ENCODE measurements around the gene SCN7A.
"Not testable (repeated sequence)": the region's sequence is repeated elsewhere in the genome, so short reads cannot be mapped to it uniquely, and the experiment has no call there.

The SCN7A gene

GRCh38 chr2:166361351-166362153, 132.5 kb downstream of the SCN7A start:
- H3K27me3 ChIP-seq (ENCODE audit: low read length): no peaks in the 10 kb centered on the region
- no peak for TF ChIP-seq EZH2phosphoT487 (conservative IDR thresholded peaks at IDR 0.05; ENCODE audit: low read length)
- H3K79me2 ChIP-seq (ENCODE audit: insufficient read depth, low read length): no peaks in the 10 kb centered on the region
- H3F3A ChIP-seq (ENCODE audit: insufficient read depth): no peaks in the 10 kb centered on the region
- H3K4me3 ChIP-seq (ENCODE audit: insufficient read depth, low read length, poor library complexity, severe bottlenecking): no peak overlapping the region
- no peak overlapping the region for H3K9ac ChIP-seq (ENCODE audit: low read length)
- H2AFZ ChIP-seq (ENCODE audit: low read depth, low read length, severe bottlenecking): no peak overlapping the region
- no peak overlapping the region for H3K27ac ChIP-seq (ENCODE audit: low read depth, low read length)
- no peaks in the 10 kb centered on the region for H3K9me3 ChIP-seq (ENCODE audit: insufficient read depth, low read length)
- H3K36me3 ChIP-seq (ENCODE audit: low read length): no peaks in the 10 kb centered on the region
- H3K4me2 ChIP-seq (ENCODE audit: low read depth, low read length, poor library complexity, severe bottlenecking): no peak overlapping the region
- no peaks in the 10 kb centered on the region for H3K9me2 ChIP-seq (replicated peaks; ENCODE audit: insufficient read depth, low read length)
- H4K20me1 ChIP-seq (ENCODE audit: low read depth, low read length): no peaks in the 10 kb centered on the region

- H2AFZ ChIP-seq (ENCODE audit: low read depth, low read length, severe bottlenecking): no peak overlapping the region
- no peak overlapping the region for H3K9ac ChIP-seq (ENCODE audit: low read length)
- H3K9me2 ChIP-seq (replicated peaks; ENCODE audit: insufficient read depth, low read length): no peaks in the 10 kb centered on the region
- TF ChIP-seq EZH2phosphoT487 (conservative IDR thresholded peaks at IDR 0.05; ENCODE audit: low read length): no peak
- TF ChIP-seq CTCF (IDR thresholded peaks at IDR 0.05; ENCODE audit: insufficient read depth, low read length, poor library complexity, severe bottlenecking): no peak
- no peaks in the 10 kb centered on the region for H4K20me1 ChIP-seq (ENCODE audit: low read depth, low read length)
- no peaks in the 10 kb centered on the region for H3K36me3 ChIP-seq (ENCODE audit: low read length)
- H3K27ac ChIP-seq (ENCODE audit: low read depth, low read length): no peak overlapping the region
- H3K27me3 ChIP-seq (ENCODE audit: low read length): no peaks in the 10 kb centered on the region
- H3K79me2 ChIP-seq (ENCODE audit: insufficient read depth, low read length): no peaks in the 10 kb centered on the region
- no peaks in the 10 kb centered on the region for H3F3A ChIP-seq (ENCODE audit: insufficient read depth)
- H3K9me3 ChIP-seq (ENCODE audit: insufficient read depth, low read length): no peaks in the 10 kb centered on the region
- no peak overlapping the region for H3K4me3 ChIP-seq (ENCODE audit: insufficient read depth, low read length, poor library complexity, severe bottlenecking)
- no peak overlapping the region for H3K4me2 ChIP-seq (ENCODE audit: low read depth, low read length, poor library complexity, severe bottlenecking)
Measured at GRCh38 chr2:166360906-166361305, 133.1 kb downstream of the SCN7A start.

DNA sequence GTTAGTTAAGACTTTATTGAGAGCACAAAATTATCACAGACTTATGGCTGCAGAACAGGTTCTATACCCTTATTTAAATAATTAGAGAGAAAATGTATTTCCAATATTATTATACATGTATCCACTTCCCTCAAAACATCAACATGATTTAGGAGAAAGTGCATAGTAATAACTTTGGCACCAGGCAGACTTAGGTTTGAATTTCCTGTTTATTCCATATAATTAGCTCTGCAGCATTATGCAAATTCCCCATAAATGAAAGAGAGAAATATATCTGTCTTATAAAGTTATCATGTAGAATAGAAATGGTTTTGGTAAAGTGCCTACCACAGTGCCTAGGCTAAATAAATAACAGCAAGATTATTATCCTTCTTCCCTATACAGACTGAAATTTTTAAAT, 133.6 kb downstream of the SCN7A start:
- Histone ChIP-seq H4K20me1 (ENCODE audit: low read depth, low read length) (no peaks in the 10 kb centered on the region), H3F3A (ENCODE audit: insufficient read depth) (no peaks in the 10 kb centered on the region), H2AFZ (ENCODE audit: low read depth, low read length, severe bottlenecking) (no peak overlapping the region), H3K27ac (ENCODE audit: low read depth, low read length) (no peak overlapping the region), H3K4me2 (ENCODE audit: low read depth, low read length, poor library complexity, severe bottlenecking) (no peak overlapping the region), H3K79me2 (ENCODE audit: insufficient read depth, low read length) (no peaks in the 10 kb centered on the region), H3K9ac (ENCODE audit: low read length) (no peak overlapping the region), H3K4me3 (ENCODE audit: insufficient read depth, low read length, poor library complexity, severe bottlenecking) (no peak overlapping the region), H3K9me3 (ENCODE audit: insufficient read depth, low read length) (no peaks in the 10 kb centered on the region), H3K27me3 (ENCODE audit: low read length) (no peaks in the 10 kb centered on the region), H3K9me2 (replicated peaks; ENCODE audit: insufficient read depth, low read length) (no peaks in the 10 kb centered on the region), H3K36me3 (ENCODE audit: low read length) (no peaks in the 10 kb centered on the region)
- no peak for TF ChIP-seq CTCF (IDR thresholded peaks at IDR 0.05; ENCODE audit: insufficient read depth, low read length, poor library complexity, severe bottlenecking)
- TF ChIP-seq EZH2phosphoT487 (conservative IDR thresholded peaks at IDR 0.05; ENCODE audit: low read length): no peak

GRCh38 chr2:166357950-166358321, 136.1 kb downstream of the SCN7A start:
- H3K9ac ChIP-seq (ENCODE audit: low read length); H2AFZ ChIP-seq (ENCODE audit: low read depth, low read length, severe bottlenecking); H3K27ac ChIP-seq (ENCODE audit: low read depth, low read length); H3K79me2 ChIP-seq (ENCODE audit: insufficient read depth, low read length); H3K9me3 ChIP-seq (ENCODE audit: insufficient read depth, low read length); H3F3A ChIP-seq (ENCODE audit: insufficient read depth); H3K36me3 ChIP-seq (ENCODE audit: low read length); H3K4me2 ChIP-seq (ENCODE audit: low read depth, low read length, poor library complexity, severe bottlenecking); H3K27me3 ChIP-seq (ENCODE audit: low read length); H3K9me2 ChIP-seq (replicated peaks; ENCODE audit: insufficient read depth, low read length); H4K20me1 ChIP-seq (ENCODE audit: low read depth, low read length); H3K4me3 ChIP-seq (ENCODE audit: insufficient read depth, low read length, poor library complexity, severe bottlenecking): not testable (repeated sequence)
